ENCODE data around the gene MRPL36.

Gene MRPL36

DNA sequence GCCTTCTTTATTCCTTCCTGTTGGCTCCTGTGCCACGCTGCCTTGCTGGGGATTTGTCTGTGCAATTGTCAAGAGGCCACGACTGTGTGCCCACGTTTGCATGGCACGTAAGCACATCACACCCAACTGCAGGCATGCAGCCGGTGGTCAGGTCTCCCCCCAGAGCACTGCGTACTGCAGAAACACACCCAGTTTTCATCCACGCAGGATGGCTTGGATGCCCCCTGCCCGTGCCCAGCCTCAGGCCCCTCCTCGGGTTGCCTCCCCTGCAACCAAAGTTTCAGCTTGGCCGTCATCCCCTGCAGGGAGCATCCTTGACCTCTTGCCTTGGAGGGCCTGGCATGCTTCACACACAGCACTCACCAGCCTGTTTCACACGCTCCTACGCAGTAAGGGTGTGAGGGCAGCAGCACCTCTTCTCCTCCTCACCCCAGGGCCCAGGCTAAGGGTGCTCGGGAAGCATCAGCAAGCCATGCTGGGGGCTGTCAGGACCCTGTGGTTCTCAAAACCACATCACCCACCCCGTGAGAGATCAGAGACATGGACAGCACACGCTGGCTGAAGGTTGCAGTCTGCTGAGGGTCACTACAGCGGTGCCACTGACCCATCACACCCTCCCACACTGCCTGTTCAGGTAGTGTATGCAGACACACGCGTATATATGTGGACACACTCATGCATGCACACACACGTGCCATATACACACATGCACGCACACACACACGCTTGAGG lies 3.1 kb downstream of the MRPL36 start:
- DNase-seq (ENCODE audit: low read depth in 2 of 2) = no peak

DNA sequence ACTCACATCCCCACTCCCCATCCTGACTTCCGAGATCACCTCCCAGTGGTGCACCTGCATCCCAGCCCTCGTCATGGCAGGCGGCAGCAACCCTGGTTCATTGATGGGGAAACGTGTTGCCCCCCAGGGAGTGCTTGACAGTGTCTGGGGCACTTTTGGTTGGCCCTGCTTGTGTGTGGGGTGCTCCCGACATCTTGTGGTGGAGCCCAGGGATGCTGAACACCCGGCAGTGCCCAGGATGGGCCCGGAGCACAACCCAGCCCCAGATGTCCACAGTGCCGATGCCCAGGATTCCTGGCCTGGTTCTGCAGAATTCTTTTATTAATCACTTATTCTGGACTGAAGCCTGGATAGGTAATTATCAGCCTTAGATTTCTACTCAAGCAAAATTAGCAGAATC lies 3.7 kb downstream of the MRPL36 start:
- DNase-seq (ENCODE audit: low read depth in 2 of 2) = no peak

DNA sequence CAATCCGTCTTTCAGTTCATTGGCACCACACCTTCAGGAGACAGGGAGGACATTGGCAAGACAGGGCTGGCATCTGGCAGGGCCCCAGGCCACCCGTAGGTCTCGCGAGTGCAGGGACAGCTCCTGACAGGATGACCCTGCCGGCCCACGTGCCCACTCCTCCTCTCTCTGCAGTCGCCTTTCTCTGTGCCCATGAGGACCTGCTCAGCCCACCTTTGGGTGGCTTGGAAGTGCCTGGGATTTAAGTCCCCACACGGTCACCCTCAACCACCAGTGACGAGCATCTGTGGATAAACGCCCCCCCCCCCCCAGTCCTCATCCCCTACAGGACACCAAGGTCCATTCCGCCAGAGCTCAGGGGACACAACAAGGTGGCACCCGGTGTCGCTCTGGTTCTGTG lies 4.1 kb downstream of the MRPL36 start:
- no peak for DNase-seq (ENCODE audit: low read depth in 2 of 2)

DNA sequence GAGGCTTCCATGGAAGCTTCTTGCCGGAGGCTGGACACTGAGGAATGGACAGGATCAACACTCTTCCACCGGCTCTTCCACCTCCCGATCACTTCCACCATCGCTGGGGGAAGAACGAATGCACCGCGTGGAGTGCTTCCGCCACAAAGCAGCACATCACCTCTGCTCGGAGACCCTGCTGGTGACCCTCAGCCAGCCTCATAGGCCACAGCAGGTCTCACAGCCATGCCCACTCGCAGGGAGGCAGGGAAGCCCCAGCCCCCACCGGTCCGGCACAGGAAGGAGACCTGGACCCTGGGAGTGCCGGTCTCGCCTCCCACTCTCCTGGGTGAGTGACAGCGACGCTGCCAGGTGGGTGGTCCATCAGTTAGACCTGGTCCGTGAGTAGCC lies 4.7 kb downstream of the MRPL36 start:
- DNase-seq (ENCODE audit: low read depth in 2 of 2) = no peak

DNA sequence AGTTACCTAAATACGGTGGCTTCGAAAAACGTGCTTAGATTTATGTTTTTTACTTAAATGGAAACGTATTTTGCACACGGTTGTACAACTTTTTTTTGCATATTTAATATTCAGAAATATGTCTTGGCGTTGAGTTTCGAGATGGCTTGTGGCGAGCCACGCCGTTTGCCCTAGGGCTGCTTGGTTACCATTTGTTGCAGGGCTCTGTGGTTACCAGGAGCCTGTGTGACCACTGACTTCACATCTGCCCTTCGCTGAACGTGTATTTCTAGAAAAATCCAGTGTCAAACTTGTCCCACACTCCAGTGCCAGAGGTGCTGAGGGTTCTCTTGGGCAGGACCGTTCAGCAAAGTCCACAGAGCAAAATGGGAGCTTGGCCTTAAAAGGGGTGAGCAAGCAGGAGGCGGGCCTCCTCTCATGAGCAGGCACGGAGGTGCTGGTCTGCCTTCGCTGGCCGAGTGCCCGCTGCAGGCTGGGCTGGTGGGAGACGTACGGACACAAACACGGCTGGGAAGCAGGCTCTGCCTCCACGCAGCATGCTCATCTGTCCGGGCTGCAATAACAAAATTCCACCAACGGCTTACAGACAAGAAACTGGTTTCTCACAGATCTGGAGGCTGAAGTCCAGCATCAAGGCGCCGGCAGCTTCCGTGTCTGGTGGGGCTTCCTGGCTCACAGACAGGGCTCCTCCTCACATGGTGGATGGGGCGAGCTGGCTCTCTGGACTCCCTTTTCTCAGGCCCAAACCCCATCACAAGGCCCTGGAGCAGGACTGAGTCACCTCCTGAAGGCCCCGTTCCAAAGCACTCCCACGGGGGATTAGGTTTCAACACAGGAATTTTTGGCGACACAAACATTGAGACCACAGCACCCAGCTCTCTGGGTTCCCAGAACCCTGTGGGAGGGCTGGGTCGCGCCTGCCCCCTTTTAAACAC lies 5.4 kb downstream of the MRPL36 start:
- peak; percentile 33 to 40 for DNase-seq (ENCODE audit: low read depth in 2 of 2)

DNA sequence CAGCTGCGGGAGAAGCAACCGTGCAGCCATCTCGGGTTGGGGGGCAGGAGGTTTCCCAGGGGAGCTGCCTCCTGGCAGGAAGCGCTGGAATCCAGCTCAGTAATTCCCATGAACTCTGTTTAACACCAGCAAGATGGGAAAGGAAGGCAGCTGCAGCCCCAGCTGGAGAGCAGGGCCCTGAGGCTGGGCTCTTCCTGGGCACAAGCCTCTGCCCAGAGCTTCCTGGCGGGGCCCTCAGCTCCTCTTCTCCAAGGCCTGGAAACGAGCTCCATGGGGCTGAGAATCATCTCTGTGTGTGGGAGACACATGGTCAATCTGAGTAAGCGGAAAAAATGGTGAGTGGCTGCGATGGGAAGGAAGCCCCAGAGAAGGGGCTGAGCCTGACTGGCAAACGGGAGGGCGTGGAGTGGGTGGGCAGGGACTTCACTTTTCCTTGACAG lies 6.3 kb downstream of the MRPL36 start:
- DNase-seq (ENCODE audit: low read depth in 2 of 2) = no peak

DNA sequence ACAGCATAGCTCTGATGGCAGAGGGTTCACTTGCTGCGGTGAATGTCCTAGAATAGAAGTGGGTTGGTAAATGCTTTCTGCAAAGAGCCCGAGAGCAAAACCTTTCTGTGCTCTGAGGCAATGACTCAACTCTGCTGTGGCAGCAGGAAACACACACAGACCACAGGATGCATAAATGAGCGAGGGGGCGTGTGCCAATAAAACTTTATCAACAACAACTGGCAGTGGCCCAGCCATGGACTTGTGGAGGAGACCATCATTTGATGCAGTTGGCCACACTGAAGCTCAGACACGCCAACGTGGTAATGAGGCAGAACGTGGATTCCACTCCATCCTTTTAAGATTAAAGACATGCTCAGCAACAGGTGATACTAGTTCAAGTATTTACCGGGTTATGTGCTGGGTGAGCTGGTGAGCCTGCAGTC lies 6.8 kb downstream of the MRPL36 start:
- DNase-seq (ENCODE audit: low read depth in 2 of 2) = peak; percentile 36 to 37

DNA sequence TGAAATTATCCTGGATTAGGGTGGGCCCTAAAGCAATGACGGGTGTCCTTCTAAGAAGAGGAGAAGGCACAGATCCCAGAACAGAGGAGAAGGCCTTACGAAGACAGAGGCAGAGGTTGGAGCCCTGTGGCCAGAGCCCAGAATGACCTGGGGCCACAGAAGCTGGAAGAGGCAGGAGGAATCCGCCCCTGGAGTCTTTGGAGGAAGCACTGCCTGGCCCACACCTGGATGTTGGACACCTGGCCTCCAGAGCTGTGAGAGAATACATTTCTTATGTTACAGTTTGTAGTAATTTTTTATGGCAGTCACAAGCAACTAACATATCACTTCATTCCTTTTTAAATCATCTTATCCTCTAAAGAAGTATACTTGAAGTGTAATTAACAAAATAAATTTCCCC lies 8.5 kb downstream of the MRPL36 start:
- DNase-seq (ENCODE audit: low read depth in 2 of 2) = no peak

DNA sequence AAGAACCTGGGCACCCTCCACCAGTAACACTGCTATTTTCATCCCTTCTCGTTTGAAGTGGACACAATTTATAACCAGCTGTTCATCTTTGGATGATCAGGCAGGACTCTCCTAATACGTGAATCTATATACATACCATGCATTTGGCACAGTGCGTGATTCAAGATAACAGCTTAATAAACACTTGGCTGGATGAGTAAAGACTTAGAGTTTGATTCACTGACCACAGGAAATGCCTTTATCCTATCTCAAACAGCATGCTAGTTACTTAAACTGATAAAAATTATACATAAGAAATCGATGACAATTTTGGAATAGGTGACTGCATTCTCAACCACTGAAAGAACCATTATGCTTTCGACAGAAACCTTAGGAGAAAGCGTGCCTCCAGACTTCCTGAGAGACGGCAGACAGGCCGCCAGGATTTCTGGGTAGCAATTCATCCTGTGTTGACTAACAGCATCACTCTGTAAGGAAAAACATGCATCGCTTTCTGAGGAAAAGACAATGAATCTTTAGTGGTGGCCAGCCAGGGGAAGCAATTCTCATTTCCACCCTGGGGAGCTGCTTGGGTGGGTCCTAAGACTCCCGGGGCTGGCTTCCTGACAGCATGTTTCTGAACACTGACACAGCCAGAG lies 9.7 kb downstream of the MRPL36 start:
- peak; percentile 41 to 47 for DNase-seq (ENCODE audit: low read depth in 2 of 2)

DNA sequence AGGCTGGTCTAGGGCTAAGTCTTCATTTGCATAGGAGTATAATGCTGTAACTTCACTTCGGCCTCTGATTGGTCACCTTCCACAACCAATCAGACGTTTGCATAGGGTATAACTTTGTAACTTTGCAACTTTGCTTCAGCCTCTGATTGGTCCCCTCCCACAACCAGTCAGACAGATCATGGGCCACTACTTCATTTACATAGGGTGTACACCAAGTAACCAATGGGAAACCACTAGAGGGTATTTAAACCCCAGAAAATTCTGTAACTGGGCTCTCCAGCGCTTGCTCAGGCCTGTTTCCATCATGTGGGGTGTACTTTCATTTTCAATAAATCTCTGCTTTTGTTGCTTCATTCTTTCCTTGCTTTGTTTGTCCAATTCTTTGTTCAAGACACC lies 10.2 kb downstream of the MRPL36 start:
- peak; percentile 29 to 36 for DNase-seq (ENCODE audit: low read depth in 2 of 2)

DNA sequence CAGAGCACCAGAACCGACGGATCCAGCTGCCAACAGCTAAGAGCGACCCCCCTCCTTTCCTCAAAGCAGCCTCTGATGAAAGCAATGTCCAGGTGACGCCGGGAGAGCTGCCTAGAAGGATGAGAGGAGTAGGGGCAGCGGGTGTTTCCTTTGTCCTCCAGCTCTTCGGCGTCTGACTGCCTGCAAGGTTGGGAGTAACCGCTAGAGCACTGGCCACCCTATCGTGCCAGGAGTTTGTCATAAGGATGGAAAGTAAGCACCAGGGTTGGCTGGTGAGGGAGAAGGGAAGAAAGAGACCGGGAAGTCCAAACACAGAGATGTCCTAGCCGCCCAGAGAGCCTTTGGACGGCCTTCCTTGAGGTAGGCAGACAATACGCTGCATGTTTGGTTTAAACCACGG lies 10.8 kb downstream of the MRPL36 start:
- no peak for DNase-seq (ENCODE audit: low read depth in 2 of 2)

DNA sequence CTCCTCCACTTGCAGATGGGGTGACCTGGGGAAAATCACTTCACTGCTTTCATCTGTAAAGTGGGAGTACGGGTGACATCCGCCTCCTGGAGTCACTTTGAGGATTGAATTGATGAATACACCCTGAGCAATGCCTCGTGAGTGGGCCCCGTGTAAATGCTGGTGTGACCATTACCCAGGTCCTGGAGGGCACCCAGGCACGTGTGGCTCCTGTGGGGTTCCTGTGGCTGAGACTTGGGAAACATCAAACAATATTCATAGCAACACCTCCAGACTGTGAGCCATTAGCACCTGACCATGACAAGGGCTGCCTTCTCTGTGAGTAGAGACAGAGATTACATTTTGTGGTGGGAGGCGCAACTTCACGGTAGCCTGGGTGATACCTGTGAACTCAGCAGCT lies 11.4 kb downstream of the MRPL36 start:
- no peak for DNase-seq (ENCODE audit: low read depth in 2 of 2)

DNA sequence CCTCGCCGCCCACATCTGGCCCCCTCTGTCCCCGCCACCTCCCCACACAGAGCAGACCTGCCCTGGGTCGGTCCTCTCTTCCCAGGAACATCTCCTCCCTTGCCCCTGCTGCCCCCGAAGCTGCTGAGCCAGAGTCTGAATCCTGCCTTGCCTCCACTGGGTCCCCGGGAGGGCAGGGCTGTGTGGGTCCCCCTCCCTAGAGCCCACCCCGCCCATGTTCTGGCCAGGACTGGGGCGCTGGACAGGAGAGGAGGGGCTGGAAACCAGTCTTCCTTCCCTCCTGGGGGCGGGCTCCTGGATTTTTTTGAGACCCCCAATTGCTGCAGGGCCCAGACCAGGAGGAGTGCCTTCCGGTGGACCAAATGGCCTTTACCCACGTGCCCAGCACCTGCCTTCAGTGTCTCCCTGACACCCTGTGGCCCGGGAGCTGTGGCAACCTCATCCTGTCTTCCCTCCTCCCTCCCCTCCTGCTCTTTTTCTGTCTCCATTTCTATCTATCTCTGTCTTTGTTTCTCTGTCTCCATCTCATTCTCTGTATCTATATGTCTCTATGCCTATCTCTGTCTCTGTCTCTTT lies 12.1 kb downstream of the MRPL36 start:
- no peak for DNase-seq (ENCODE audit: low read depth in 2 of 2)

DNA sequence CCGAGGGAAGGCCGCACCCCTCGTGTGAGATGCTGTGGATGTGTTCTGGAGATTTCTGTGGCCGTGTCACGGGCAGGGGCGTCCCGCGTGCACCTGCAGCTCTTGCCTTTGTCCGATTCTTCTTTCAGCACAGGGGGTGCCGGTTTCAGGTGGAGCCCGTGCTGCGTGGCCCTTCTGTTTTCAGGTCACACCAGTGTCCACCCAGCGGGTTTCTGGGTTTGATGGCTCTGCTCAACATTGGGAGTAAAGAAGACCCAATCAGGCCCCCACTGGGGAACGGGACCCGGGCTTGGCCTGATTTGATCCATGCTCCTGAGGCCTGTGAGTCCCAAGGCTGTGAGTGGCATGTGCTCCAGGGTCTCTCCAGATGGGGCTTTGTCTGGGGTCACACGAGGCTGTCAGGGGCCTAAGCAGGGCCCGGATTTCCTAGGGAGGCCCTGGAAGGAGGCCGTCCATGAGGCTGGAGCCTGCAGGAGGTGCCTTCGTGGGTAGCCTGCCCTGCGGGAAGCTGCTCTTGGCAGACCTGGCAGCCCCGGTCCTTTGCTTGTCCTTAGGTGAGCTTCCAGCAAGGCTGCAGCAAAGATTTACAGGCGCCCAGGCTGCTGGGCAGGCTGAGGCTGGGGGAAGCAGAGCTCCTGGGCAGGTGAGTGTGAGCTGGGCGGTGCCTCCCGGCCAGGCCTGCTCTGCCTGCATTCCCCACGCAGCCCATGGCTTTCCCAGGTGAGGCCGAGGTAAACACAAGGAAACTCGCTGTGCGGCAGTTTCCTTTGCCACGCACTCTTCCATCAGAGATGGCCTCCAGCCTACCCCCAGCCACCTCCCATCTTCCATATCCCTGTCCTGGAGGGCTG lies 12.8 kb downstream of the MRPL36 start:
- no peak for DNase-seq (ENCODE audit: low read depth in 2 of 2)

DNA sequence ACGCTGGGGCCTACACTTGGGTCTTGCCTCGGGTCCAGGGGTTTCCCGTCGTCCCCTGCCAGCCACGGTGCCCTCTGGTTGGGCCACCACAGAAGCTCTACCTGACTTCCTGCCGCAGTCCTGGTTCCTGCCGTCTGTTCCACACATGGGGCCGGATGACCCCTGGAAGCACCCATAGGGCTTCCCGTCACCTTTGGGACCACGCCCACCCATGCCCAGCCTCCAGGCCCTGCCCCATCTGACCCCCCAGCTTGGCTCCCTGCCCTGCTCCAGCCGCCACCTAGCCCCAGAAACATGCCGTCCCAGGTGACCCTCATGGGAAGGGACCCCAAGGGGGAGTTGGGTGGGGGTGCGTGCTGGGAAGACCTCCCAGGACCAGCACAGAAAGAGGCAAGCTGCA lies 13.7 kb downstream of the MRPL36 start:
- no peak for DNase-seq (ENCODE audit: low read depth in 2 of 2)

DNA sequence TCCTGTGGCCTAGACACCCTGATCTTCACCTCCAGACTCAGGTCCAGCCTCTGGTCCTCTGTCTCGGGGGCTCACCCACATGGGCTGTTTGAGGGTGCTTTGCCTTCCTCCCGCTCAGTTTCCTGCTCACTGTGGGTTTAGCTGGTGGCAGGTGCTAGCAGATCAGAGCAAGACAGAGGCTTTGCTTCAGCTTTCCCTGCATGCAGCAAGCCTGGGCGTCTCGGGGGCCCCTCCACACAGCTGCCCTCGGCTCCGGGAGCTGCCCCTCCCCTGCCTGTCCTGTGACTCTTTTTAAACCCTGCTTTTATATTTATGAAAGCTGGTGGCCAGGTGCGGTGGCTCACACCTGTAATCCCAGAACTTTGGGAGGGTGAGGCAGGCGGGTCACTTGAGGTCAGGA lies 14.6 kb downstream of the MRPL36 start:
- DNase-seq (ENCODE audit: low read depth in 2 of 2) = no peak

DNA sequence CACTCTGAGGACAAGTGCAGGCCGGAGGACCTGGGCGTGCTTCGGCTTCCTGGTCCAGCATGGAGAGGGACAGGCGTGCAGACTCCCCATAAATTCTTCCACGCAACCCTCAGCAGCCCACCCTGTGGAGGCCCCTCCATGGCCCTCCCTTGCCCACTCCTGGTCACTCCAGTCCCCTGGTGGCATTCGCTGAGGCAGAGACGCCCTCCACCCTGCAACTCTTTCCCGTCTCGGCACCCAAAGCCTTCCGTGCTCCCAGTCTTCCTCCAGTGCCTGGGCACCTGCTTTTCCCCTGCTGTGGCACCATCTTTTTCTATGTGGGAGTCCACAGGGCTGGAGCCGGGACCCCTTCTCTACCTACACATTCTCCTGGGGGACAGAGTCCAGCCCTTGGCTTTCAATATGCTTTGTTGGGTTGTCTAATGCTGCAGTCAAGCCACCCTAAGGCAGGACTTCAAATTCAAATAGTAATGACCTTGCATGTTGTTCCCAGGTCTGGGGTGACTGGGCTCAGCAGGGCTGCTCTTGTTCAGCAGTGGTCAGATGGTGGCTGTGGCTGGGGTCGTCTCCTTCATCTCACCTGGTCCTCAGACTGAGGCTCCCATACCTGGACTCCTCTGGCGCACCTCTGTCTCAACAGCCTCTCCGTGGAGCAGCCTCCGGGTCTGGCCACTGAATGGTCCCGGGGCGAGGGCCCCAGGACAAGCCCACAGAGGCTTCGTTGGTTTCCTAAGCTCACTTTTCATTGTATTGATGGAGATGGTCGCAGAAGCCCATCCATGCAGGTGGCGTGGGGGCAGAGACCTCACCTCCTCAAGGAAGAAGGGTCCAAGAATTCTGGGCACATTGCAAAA lies 15.2 kb downstream of the MRPL36 start:
- no peak for DNase-seq (ENCODE audit: low read depth in 2 of 2)

DNA sequence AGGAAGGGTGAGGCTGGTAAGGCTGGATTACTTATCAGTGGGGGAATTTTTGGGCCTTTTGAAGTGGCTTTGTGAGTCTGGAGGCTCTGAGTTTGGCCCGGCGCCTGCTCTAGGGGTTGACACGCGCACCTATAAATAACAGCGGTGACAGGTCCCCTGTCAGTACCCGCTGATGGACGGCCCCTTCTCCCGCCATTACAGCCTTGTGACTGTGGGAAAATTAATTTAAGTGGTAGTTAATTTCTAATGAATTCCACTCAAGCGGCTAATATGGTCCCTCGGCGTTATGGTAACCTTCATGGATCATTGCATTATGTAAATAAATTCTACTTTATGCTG lies 16.5 kb downstream of the MRPL36 start:
- no peak for DNase-seq (ENCODE audit: low read depth in 2 of 2)

DNA sequence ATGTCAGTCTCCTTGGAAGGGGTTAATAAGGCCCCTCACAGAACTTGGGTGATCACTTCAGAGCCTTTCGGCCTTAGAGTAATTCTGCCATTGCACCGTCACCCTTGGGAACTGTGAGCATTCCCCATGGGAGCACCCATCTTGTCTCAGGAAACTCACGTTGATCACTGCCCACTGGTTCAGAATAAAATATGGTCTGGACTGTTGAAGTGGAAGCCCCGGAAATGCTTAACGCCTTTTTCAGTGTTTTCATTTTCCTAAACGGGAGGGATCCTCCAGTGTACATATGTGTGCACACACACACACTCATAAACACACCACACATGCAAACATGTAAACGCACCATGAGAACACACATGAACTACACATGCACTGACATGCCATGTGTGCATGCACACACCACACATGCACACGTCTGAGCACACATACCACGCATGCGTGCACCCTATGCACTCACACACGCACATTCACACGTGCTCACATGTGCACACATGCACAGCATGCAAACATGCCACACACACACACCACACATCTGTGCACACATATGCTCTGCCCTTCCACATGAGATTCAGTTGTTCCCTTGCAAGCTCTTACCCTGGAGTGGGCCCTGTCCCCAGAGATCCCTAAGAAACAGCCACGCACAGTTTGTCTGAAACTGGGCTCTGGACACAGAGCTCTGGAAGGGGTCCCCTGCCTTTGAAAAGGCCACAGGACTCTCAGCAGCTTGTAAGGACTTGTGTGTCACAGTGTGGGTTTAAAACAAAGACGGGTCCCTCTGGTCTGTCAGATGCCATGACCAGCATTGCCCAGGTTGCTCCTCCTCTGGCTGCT lies 17.0 kb downstream of the MRPL36 start:
- DNase-seq (ENCODE audit: low read depth in 2 of 2) = no peak
